Sigmoid colon (tissue), 4 donors: ENCODE measurements around the gene SH3BP5.
A peak's percentile ranks its signal among the peaks of the same experiment; 100 is the strongest.

ENCODE experiments used
- EP300 ChIP-seq, 4 donors: sonication (generic); formaldehyde crosslinking; IDR thresholded peaks; one replicate each; pipeline ENCODE4 v1.6.1; 2017; ENCODE audit warnings: antibody characterized with exemption in 4 of 4
- POLR2A ChIP-seq, 2 donors: fragments of 450-650 bp; IDR thresholded peaks; one replicate each; pipeline ENCODE4 v1.6.1; 2016; ENCODE audit warnings: antibody characterized with exemption in 2 of 2, mild to moderate bottlenecking in 2 of 2, moderate library complexity in 2 of 2
- POLR2AphosphoS5 ChIP-seq, 4 donors: sonication (generic); formaldehyde crosslinking; IDR thresholded peaks; one replicate each; pipeline ENCODE4 v1.6.1; 2017; ENCODE audit warnings: antibody characterized with exemption in 4 of 4
- TF ChIP-seq, protein P1 (sequence below), 4 experiments: fragments of 450-650 bp in 3 of 4; fragments of 200-600 bp in 1 of 4; IDR thresholded peaks; one replicate each; pipeline ENCODE4 v1.5.1; 2016 to 2019; ENCODE audit warnings: antibody characterized with exemption in 4 of 4, mild to moderate bottlenecking in 3 of 4, moderate library complexity in 2 of 4

DNA sequence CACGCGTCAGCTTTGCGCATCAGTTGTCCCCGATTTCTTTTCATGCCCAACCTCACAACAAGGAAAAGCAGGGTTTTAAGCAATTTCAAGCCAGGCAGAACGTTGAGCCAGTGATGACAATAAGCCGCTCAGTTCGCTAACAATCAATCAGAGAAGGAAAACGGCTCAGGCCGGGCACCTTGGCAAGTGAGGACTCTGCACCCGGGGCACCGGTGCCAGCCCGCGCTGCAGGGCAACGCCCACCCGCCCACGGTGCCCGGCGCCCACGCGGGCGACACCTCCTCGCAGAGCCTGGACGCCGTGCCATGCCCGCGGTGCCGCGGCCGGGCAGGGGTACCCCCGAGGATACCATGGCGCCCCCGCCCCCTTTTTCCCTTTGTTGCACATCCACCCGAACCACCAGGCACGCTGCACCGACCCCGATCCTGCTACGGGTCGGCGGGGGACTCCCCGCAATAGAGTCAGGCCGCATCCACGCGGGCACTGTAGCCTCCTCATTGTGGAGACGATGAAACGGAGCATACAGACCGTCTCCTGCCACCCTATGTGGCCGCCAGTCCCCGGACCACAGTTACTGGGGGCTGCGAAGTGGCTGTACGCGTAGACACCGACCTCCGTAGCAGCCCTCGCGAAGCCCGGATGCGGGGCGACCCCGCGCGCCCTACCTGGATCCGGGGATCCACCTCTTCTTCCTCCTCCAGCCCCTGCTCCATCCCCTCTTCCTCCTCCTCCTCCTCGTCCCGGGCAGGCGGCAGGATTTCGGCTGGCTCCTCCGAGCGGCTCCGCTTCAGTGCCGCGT is 581 bp downstream of the SH3BP5 start:
- TF ChIP-seq, protein P1, sequence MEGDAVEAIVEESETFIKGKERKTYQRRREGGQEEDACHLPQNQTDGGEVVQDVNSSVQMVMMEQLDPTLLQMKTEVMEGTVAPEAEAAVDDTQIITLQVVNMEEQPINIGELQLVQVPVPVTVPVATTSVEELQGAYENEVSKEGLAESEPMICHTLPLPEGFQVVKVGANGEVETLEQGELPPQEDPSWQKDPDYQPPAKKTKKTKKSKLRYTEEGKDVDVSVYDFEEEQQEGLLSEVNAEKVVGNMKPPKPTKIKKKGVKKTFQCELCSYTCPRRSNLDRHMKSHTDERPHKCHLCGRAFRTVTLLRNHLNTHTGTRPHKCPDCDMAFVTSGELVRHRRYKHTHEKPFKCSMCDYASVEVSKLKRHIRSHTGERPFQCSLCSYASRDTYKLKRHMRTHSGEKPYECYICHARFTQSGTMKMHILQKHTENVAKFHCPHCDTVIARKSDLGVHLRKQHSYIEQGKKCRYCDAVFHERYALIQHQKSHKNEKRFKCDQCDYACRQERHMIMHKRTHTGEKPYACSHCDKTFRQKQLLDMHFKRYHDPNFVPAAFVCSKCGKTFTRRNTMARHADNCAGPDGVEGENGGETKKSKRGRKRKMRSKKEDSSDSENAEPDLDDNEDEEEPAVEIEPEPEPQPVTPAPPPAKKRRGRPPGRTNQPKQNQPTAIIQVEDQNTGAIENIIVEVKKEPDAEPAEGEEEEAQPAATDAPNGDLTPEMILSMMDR (IDR thresholded peaks at IDR 0.05): no peak
- TF ChIP-seq EP300 (IDR thresholded peaks at IDR 0.05): no peak
- no peak for TF ChIP-seq POLR2A (IDR thresholded peaks at IDR 0.05)
- TF ChIP-seq POLR2AphosphoS5 (IDR thresholded peaks at IDR 0.05): peak in 3 of 4 donors; percentile 29 to 61 (median 34)
